Keratinocyte (primary cell): ENCODE measurements around the gene RAPGEF1. TPM values are rescaled to one million over a fixed set of nuclear protein-coding genes. Genes with fewer than 3 reads are reported as not detected.

Source experiments
- DNase-seq: peaks from one replicate; pipeline ENCODE4 v3.0.0-alpha.2; 2011; ENCODE audit warnings: low read depth, missing footprints, low spot score
- FAIRE-seq: peaks from 2 replicates; lab custom pipeline; 2011; peaks lifted over from hg19 to GRCh38; lab: Jason Lieb, UNC
- H2AFZ ChIP-seq: 2 replicates; pipeline ENCODE4 v1.6.0; 2012; ENCODE audit warnings: low read length, control low read depth, inconsistent platforms; ENCODE audit not compliant: control insufficient read depth
- H3K27ac ChIP-seq: 2 replicates; pipeline ENCODE4 v1.5.1; 2011; ENCODE audit warnings: low read length; ENCODE audit not compliant: control insufficient read depth, insufficient read depth
- H3K27me3 ChIP-seq: 3 replicates; pipeline ENCODE4 v1.6.0; 2011; ENCODE audit warnings: low read length; ENCODE audit not compliant: control insufficient read depth, insufficient read depth; ENCODE audit errors: extremely low read depth
- H3K36me3 ChIP-seq, 2 experiments: 2 replicates in 1 of 2; 3 replicates in 1 of 2; pipeline ENCODE4 v1.5.1; 2011; ENCODE audit warnings: low read length in 2 of 2, mild to moderate bottlenecking in 1 of 2; ENCODE audit not compliant: control insufficient read depth in 2 of 2, insufficient read depth in 2 of 2; ENCODE audit errors: extremely low read depth in 1 of 2
- H3K4me1 ChIP-seq: 3 replicates; pipeline ENCODE4 v1.5.1; 2011; ENCODE audit warnings: low read length; ENCODE audit not compliant: control insufficient read depth, insufficient read depth; ENCODE audit errors: extremely low read depth
- H3K4me2 ChIP-seq: 3 replicates; pipeline ENCODE4 v1.6.0; 2011; ENCODE audit warnings: low read depth, low read length; ENCODE audit not compliant: control insufficient read depth, insufficient read depth; ENCODE audit errors: extremely low read depth
- H3K4me3 ChIP-seq, 3 experiments: fragments of 200-600 bp in 1 of 3; sonication (generic) in 1 of 3; 2 replicates in 2 of 3; 3 replicates in 1 of 3; pipeline ENCODE4 v1.5.1; 2011 to 2016; ENCODE audit warnings: low read length in 3 of 3, mild to moderate bottlenecking in 3 of 3, control low read depth in 2 of 3, inconsistent platforms in 1 of 3, low read depth in 1 of 3, mixed read lengths in 1 of 3, mixed run types in 1 of 3, moderate library complexity in 1 of 3; ENCODE audit not compliant: control insufficient read depth in 2 of 3, insufficient read depth in 2 of 3; ENCODE audit errors: extremely low read depth in 1 of 3
- H3K79me2 ChIP-seq: 2 replicates; pipeline ENCODE4 v1.6.0; 2012; ENCODE audit warnings: low read length; ENCODE audit not compliant: control insufficient read depth, insufficient read depth
- H3K9ac ChIP-seq: 3 replicates; pipeline ENCODE4 v1.6.0; 2011; ENCODE audit warnings: low read length; ENCODE audit not compliant: control insufficient read depth, insufficient read depth; ENCODE audit errors: extremely low read depth
- H3K9me1 ChIP-seq: 3 replicates; pipeline ENCODE4 v1.6.0; 2011; ENCODE audit warnings: low read length; ENCODE audit not compliant: control insufficient read depth, insufficient read depth; ENCODE audit errors: extremely low read depth
- H3K9me3 ChIP-seq: 2 replicates; pipeline ENCODE4 v1.5.1; 2012; ENCODE audit warnings: low read depth, low read length; ENCODE audit not compliant: control insufficient read depth
- H4K20me1 ChIP-seq: 3 replicates; pipeline ENCODE4 v1.6.0; 2011; ENCODE audit warnings: low read length; ENCODE audit not compliant: control insufficient read depth, insufficient read depth; ENCODE audit errors: extremely low read depth
- CTCF ChIP-seq, 3 experiments: IDR thresholded peaks in 1 of 3; conservative IDR thresholded peaks in 1 of 3; optimal IDR thresholded peaks in 1 of 3; 2 replicates in 2 of 3; 3 replicates in 1 of 3; pipeline versions ENCODE3 to v1.5.1; 2011; ENCODE audit warnings: low read length in 3 of 3, mild to moderate bottlenecking in 3 of 3, moderate library complexity in 2 of 3, control low read depth in 1 of 3, inconsistent platforms in 1 of 3; ENCODE audit not compliant: insufficient read depth in 2 of 3; ENCODE audit errors: extremely low read depth in 1 of 3
- EZH2 ChIP-seq: IDR thresholded peaks from one replicate; pipeline ENCODE4 v1.6.1; 2012; ENCODE audit warnings: inconsistent platforms, mild to moderate bottlenecking, low read length, moderate library complexity
- dilution Hi-C: fragments of 300-500 bp; cut with MboI; formaldehyde crosslinking; loops from one replicate; pipeline ENCODE4 v1.7.0; 2020; ENCODE audit warnings: low sequenced_read_pairs; ENCODE audit not compliant: extremely low pct_ligation_motif_present
- polyA plus RNA-seq, 5 experiments: library from polyadenylated mRNA; depleted of rRNA in 3 of 5; stranded (reverse) in 3 of 5; stranded (forward) in 1 of 5; unstranded in 1 of 5; fragments of >200 nt; gene quantifications; 1 replicate in 1 of 5; 2 replicates in 3 of 5; 3 replicates in 1 of 5; pipeline versions ENCODE4 v1.2.1 to v1.2.3, GENCODE V29; 2011 to 2012; ENCODE audit warnings: missing spikeins in 2 of 5, low read depth in 1 of 5, low replicate concordance in 1 of 5

The RAPGEF1 gene
- polyA plus RNA-seq, 1 donor (not counting 4 experiments of a cell fraction or from before 2014, with no cell fraction given): 18.5 TPM

- Histone ChIP-seq H3K27me3 (no peaks in the 10 kb centered on the region), H3K36me3 (no peaks in the 10 kb centered on the region), H3K4me2 (peak overlapping the region; percentile 85), H3K9ac (no peak overlapping the region), H3K79me2 (peaks cover 16% of the 10 kb centered on the region), H3K27ac (peak overlapping the region; percentile 85), H3K9me3 (no peaks in the 10 kb centered on the region), H3K9me1 (peaks cover 2% of the 10 kb centered on the region), H4K20me1 (peaks cover 2% of the 10 kb centered on the region), H2AFZ (no peak overlapping the region), H3K4me1 (peaks cover 43% of the 10 kb centered on the region), H3K4me3 (peak overlapping the region in 1 of 3 experiments; percentile 45)
- dilution Hi-C loops: no loop called here
- FAIRE-seq (no peak), DNase-seq (no peak)
- TF ChIP-seq EZH2 (no peak), CTCF (optimal IDR thresholded peaks at IDR 0.05 in 1 of 3, IDR thresholded peaks at IDR 0.05 in 1 of 3, conservative IDR thresholded peaks at IDR 0.05 in 1 of 3; ENCODE audit: extremely low read depth in 1 of 3, insufficient read depth in 2 of 3, low read length in 3 of 3) (no peak)
Observed at GRCh38 chr9:131679261-131680020, 60.4 kb downstream of the RAPGEF1 start.

GRCh38 chr9:131678499-131679111 is 61.3 kb downstream of the RAPGEF1 start:
- Histone ChIP-seq H3K4me2 (peak overlapping the region; percentile 85), H2AFZ (no peak overlapping the region), H3K9me1 (peaks cover 2% of the 10 kb centered on the region), H3K9ac (peak overlapping the region; percentile 56), H3K4me1 (peaks cover 43% of the 10 kb centered on the region), H3K27me3 (no peaks in the 10 kb centered on the region), H3K36me3 (no peaks in the 10 kb centered on the region), H3K27ac (peak overlapping the region; percentile 85), H3K9me3 (no peaks in the 10 kb centered on the region), H3K79me2 (peaks cover 17% of the 10 kb centered on the region), H3K4me3 (peak overlapping the region in 2 of 3 experiments; percentile 44 to 45), H4K20me1 (peaks cover 2% of the 10 kb centered on the region)
- dilution Hi-C loops: no loop called here
- TF ChIP-seq EZH2 (no peak), CTCF (optimal IDR thresholded peaks at IDR 0.05 in 1 of 3, IDR thresholded peaks at IDR 0.05 in 1 of 3, conservative IDR thresholded peaks at IDR 0.05 in 1 of 3; ENCODE audit: extremely low read depth in 1 of 3, insufficient read depth in 2 of 3, low read length in 3 of 3) (no peak)
- peak; percentile 79 for FAIRE-seq
- DNase-seq: peak; percentile 55
